Adrenal gland (tissue), 12 donors: ENCODE results near the gene TJP3. TPM values are rescaled to one million over a fixed set of nuclear protein-coding genes. Genes with fewer than 3 reads are reported as not detected.

ENCODE experiments used
- DNase-seq, 7 donors: peaks; one replicate each; pipeline ENCODE4 v3.0.0-alpha.2; 2019 to 2020
- H3K27ac ChIP-seq, 5 donors: fragments of 200-600 bp; sonication (generic) in 4 of 5; 1 replicate in 3 of 5; 2 replicates in 2 of 5; pipeline versions ENCODE4 v1.5.1 to v1.8.0; 2016 to 2020; ENCODE audit warnings: mild to moderate bottlenecking in 1 of 5
- H3K27me3 ChIP-seq: fragments of 200-600 bp; 2 replicates; pipeline ENCODE4 v1.8.0; 2021
- H3K36me3 ChIP-seq, 2 donors: fragments of 200-600 bp; replicated peaks in 1 of 2; 1 replicate in 1 of 2; 2 replicates in 1 of 2; pipeline versions ENCODE4 v1.5.1 to v1.8.0; 2018 to 2022
- H3K4me1 ChIP-seq, 2 donors: fragments of 200-600 bp; replicated peaks in 1 of 2; 1 replicate in 1 of 2; 2 replicates in 1 of 2; pipeline versions ENCODE4 v1.5.1 to v1.8.0; 2018 to 2021
- H3K4me3 ChIP-seq, 4 donors: fragments of 200-600 bp; sonication (generic) in 3 of 4; one replicate each; pipeline ENCODE4 v1.5.1; 2016 to 2018
- H3K9me3 ChIP-seq, 3 donors: fragments of 200-600 bp; sonication (generic) in 1 of 3; replicated peaks in 1 of 3; 1 replicate in 2 of 3; 2 replicates in 1 of 3; pipeline versions ENCODE4 v1.5.1 to v1.8.0; 2016 to 2021
- POLR2A ChIP-seq, 2 donors: fragments of 450-650 bp; IDR thresholded peaks; one replicate each; pipeline ENCODE4 v1.6.1; 2017; ENCODE audit warnings: antibody characterized with exemption in 2 of 2, mild to moderate bottlenecking in 2 of 2, moderate library complexity in 1 of 2
- WGBS, 4 donors: extraction: QIAGEN DNeasy Blood & Tissue Kit in 2 of 4; methylation state at CpG; one replicate each; pipeline versions ENCODE4 v1.1.5 to v1.1.7; 2013 to 2017; 5-methylcytosine and 5-hydroxymethylcytosine counted together
- intact Hi-C, 2 donors: fragments of 100-400 bp; cut with DNase I; formaldehyde crosslinking; loops; one replicate each; pipeline versions ENCODE4 v1.14.1 to v1.15.0; 2022 to 2023
- polyA plus RNA-seq, 3 donors: library from polyadenylated mRNA; stranded (reverse); fragments of 200-250 nt in 2 of 3; fragments of 350-450 nt in 1 of 3; fragmentation: Illumina TruSeq in 1 of 3; extraction: RNeasy Lipid Tissue Mini Kit (QIAGEN cat#74804) in 1 of 3; gene quantifications; one replicate each; pipeline ENCODE4 v1.2.3, GENCODE V29; 2013 to 2014
- total RNA-seq, 9 donors: library from RNA; depleted of rRNA in 4 of 9; stranded (reverse); fragments of >200 nt in 4 of 9; fragments of 120-200 nt in 1 of 9; fragmentation: NEBNext Ultra II Directional in 1 of 9; extraction: Animal tissue kit (Norgen Biotek cat#: 25700) in 1 of 9; gene quantifications; one replicate each; pipeline versions ENCODE4 v1.1.0 to v1.2.4, GENCODE V29; 2013 to 2023
- TF ChIP-seq, protein P1 (sequence below), 6 experiments: fragments of 450-650 bp in 4 of 6; fragments of 200-600 bp in 2 of 6; sonication (generic) in 1 of 6; IDR thresholded peaks; 1 replicate in 5 of 6; 2 replicates in 1 of 6; pipeline versions ENCODE4 v1.5.1 to v1.8.0; 2016 to 2021; ENCODE audit warnings: antibody characterized with exemption in 6 of 6, mild to moderate bottlenecking in 2 of 6, moderate library complexity in 1 of 6
- donor health status: healthy with polysubstance abuse.
- donor health status: Bipolar disorder and iron deficiency.
- donor health status: DM: yes; HTN: yes; CAD: no.
- donor health status: DM: no; HTN: no; CAD: no.
- donor health status: DM: no; HTN: no; CAD: no.
- donor health status: DM: yes; HTN: yes; CAD: no.

The TJP3 gene
- total and polyA plus RNA-seq, 12 donors = 0.07 to 2.5 (median 0.24) TPM; not detected in 6

DNA sequence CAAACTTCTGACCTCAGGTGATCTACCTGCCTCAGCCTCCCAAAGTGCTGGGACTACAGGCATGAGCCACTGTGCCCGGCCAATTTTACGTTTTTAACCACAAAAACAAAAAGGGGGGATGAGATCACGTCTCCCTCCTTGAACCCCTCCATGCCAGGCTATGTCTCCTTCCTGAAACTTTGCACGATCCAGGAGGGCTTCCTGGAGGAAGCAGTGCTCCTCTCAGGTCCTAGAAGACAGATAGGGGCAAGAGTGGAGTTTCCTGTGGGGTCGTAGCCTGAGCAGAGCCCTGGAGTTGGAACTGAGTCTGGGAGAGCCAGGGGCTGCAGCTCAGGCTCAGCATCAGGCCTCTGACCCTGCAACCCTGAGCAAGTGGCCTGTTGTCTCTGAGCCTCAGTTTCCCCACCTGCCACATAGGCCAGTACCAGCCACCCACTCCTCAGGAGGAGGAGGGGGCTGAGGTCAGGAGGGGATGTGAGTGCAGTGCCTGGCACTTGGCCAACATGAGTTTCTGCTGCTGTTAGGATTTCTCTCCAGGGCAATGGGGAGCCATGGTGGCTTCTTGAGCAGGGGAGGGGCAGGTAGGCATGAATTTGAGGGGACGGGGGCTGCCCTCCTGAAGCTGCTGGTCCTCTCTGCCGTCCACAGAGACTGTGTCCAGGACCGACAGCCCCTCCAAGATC is 37.3 kb downstream of the TJP3 start:
- Histone ChIP-seq H3K4me3 (no peak overlapping the region), H3K27ac (no peak overlapping the region), H3K27me3 (no peaks in the 10 kb centered on the region), H3K36me3 (peaks cover 0 to 9% of the 10 kb centered on the region in 2 donors), H3K4me1 (no peaks in the 10 kb centered on the region), H3K9me3 (no peaks in the 10 kb centered on the region)
- intact Hi-C loops = no loop called here
- WGBS, 4 donors = 58 to 71% (median 65%) methylated on average over 2 to 8 of the region's 8 CpGs
- no peak for TF ChIP-seq POLR2A (IDR thresholded peaks at IDR 0.05)
- TF ChIP-seq, protein P1, sequence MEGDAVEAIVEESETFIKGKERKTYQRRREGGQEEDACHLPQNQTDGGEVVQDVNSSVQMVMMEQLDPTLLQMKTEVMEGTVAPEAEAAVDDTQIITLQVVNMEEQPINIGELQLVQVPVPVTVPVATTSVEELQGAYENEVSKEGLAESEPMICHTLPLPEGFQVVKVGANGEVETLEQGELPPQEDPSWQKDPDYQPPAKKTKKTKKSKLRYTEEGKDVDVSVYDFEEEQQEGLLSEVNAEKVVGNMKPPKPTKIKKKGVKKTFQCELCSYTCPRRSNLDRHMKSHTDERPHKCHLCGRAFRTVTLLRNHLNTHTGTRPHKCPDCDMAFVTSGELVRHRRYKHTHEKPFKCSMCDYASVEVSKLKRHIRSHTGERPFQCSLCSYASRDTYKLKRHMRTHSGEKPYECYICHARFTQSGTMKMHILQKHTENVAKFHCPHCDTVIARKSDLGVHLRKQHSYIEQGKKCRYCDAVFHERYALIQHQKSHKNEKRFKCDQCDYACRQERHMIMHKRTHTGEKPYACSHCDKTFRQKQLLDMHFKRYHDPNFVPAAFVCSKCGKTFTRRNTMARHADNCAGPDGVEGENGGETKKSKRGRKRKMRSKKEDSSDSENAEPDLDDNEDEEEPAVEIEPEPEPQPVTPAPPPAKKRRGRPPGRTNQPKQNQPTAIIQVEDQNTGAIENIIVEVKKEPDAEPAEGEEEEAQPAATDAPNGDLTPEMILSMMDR (IDR thresholded peaks at IDR 0.05) = no peak
- DNase-seq = no peak

DNA sequence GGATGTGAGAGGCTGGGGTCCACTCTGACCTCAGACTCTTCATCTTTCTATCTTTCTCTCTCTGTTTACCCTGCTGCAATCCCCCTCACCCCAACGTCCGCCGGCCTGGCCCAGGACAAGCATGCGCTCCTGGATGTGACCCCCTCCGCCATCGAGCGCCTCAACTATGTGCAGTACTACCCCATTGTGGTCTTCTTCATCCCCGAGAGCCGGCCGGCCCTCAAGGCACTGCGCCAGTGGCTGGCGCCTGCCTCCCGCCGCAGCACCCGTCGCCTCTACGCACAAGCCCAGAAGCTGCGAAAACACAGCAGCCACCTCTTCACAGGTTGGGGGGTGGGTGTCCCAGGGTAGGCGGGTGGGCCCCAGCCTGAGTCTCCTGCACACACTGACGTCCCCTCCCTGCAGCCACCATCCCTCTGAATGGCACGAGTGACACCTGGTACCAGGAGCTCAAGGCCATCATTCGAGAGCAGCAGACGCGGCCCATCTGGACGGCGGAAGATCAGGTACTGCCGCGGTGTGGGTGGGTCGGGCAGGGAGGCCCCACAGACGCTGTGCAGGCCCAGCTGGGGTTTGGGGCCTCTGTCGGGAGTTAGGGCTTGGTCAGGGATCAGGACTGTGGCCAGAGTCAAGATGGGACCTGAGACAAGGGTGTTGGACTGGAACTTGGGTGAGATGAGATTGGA is 38.3 kb downstream of the TJP3 start:
- WGBS, 4 donors = 45 to 66% (median 61%) methylated on average over 19 to 31 of the region's 31 CpGs
- intact Hi-C loops = no loop called here
- Histone ChIP-seq H3K4me1 (no peaks in the 10 kb centered on the region), H3K36me3 (peaks cover 0 to 16% of the 10 kb centered on the region in 2 donors), H3K27me3 (no peaks in the 10 kb centered on the region), H3K27ac (no peak overlapping the region), H3K9me3 (no peaks in the 10 kb centered on the region), H3K4me3 (no peak overlapping the region)
- TF ChIP-seq, protein P1 (IDR thresholded peaks at IDR 0.05) = no peak
- TF ChIP-seq POLR2A (IDR thresholded peaks at IDR 0.05) = no peak
- no peak for DNase-seq

DNA sequence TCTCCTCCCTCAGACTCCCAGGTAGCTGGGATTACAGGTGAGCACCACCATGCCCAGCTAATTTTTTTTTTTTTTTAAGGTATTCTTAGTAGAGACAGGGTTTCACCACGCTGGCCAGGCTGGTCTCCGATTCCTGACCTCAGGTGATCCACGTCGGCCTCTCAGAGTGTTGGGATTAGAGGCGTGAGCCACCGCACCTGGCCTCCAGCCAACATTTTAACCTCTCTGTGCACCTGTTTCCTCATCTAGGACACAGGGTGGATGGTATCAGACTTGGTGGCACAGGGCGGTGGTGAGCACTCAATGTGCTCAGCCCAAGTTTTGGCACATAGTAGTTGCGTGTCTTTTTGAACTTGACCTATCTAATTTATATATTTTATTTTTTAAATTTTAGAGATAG is 40.8 kb downstream of the TJP3 start:
- TF ChIP-seq POLR2A (IDR thresholded peaks at IDR 0.05) = no peak
- TF ChIP-seq, protein P1 (IDR thresholded peaks at IDR 0.05) = no peak
- H3K4me1 ChIP-seq = no peaks in the 10 kb centered on the region
- intact Hi-C loops = no loop called here
- no peaks in the 10 kb centered on the region for H3K27me3 ChIP-seq
- 77 to 93% (median 82%) methylated on average over 8 of the region's 8 CpGs for WGBS, 4 donors
- H3K27ac ChIP-seq = no peak overlapping the region
- no peaks in the 10 kb centered on the region for H3K9me3 ChIP-seq
- no peak for DNase-seq
- H3K4me3 ChIP-seq = no peak overlapping the region
- H3K36me3 ChIP-seq = peaks cover 0 to 40% of the 10 kb centered on the region in 2 donors

DNA sequence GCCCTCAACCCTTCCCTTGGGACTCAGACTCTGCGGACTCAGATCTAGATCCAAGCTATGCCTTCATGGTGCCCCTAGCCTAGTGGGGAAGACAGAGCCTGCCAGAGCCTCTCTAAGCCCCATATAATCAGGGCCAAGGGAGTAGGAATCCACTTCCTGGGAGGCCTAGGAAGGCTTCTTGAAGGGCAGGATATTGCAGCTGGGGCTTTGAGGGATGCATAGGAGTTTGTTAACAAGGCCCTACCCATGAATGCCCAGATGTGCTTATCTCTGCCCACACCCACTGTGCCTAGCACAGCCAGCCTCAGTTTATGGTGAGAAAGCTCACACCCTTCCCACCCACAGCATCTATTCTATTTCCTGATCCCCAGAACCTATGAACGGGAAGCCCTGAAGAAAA is 42.0 kb downstream of the TJP3 start:
- H3K36me3 ChIP-seq = peaks cover 0 to 41% of the 10 kb centered on the region in 2 donors
- no peak for TF ChIP-seq POLR2A (IDR thresholded peaks at IDR 0.05)
- TF ChIP-seq, protein P1 (IDR thresholded peaks at IDR 0.05) = no peak
- WGBS, 4 donors = 89 to 100% (median 96%) methylated on average over 2 of the region's 2 CpGs

More for the DNA sequence above, 42.0 kb downstream of the TJP3 start:
- Histone ChIP-seq H3K4me1 (no peaks in the 10 kb centered on the region), H3K4me3 (no peak overlapping the region), H3K27ac (no peak overlapping the region), H3K27me3 (no peaks in the 10 kb centered on the region), H3K9me3 (no peaks in the 10 kb centered on the region)
- DNase-seq = no peak
- intact Hi-C loops = no loop called here
